ENCODE measurements around the gene CLIC1. TPM values are rescaled to one million over a fixed set of nuclear protein-coding genes. Genes with fewer than 3 reads are reported as not detected.
A peak's percentile ranks its signal among the peaks of the same experiment; 100 is the strongest.

Gene CLIC1
- total and polyA plus RNA-seq, 2 experiments from 2014 or later = 463 to 599 TPM

- no peaks in the 10 kb centered on the region for H3K27me3 ChIP-seq
- H2AFZ ChIP-seq = no peak overlapping the region
- TF ChIP-seq CTCF (IDR thresholded peaks at IDR 0.05; ENCODE audit: poor library complexity) (no peak), EZH2 (IDR thresholded peaks at IDR 0.05; ENCODE audit: borderline replicate concordance) (no peak), EZH2phosphoT487 (IDR thresholded peaks at IDR 0.05; ENCODE audit: low read depth, severe bottlenecking, unreplicated experiment) (no peak)
- H3K27ac ChIP-seq = peak overlapping the region; percentile 93
- 93% methylated on average over 5 of the region's 5 CpGs for WGBS (ENCODE audit: low lambda C conversion rate, missing lambda C conversion rate)
- H3K4me3 ChIP-seq = no peak overlapping the region
- no peaks in the 10 kb centered on the region for H3K36me3 ChIP-seq (replicated peaks; ENCODE audit: insufficient read depth, low read depth)
- H3K4me2 ChIP-seq = peak overlapping the region; percentile 62
- H3K9me2 ChIP-seq (replicated peaks; ENCODE audit: insufficient read depth) = no peaks in the 10 kb centered on the region
- no peak for DNase-seq (ENCODE audit: low spot score)
- no peaks in the 10 kb centered on the region for H3K9me3 ChIP-seq (ENCODE audit: low read depth)
- no peaks in the 10 kb centered on the region for H4K20me1 ChIP-seq (ENCODE audit: insufficient read depth, poor library complexity, severe bottlenecking)
- peaks cover 27% of the 10 kb centered on the region for H3K4me1 ChIP-seq (ENCODE audit: insufficient read depth)
- no peaks in the 10 kb centered on the region for H3K79me2 ChIP-seq
Observed at GRCh38 chr6:31777667-31778050, 41.3 kb upstream of the CLIC1 start.

- Histone ChIP-seq H3K79me2 (no peaks in the 10 kb centered on the region), H3K27me3 (no peaks in the 10 kb centered on the region), H3K4me1 (ENCODE audit: insufficient read depth) (peaks cover 27% of the 10 kb centered on the region), H3K4me2 (peak within 1 kb of the TSS; percentile 62), H3K27ac (peak within 1 kb of the TSS; percentile 93), H2AFZ (no peak within 1 kb of the TSS), H3K4me3 (no peak within 1 kb of the TSS), H3K36me3 (replicated peaks; ENCODE audit: insufficient read depth, low read depth) (no peaks in the 10 kb centered on the region), H3K9me3 (ENCODE audit: low read depth) (no peaks in the 10 kb centered on the region), H3K9me2 (replicated peaks; ENCODE audit: insufficient read depth) (no peaks in the 10 kb centered on the region), H4K20me1 (ENCODE audit: insufficient read depth, poor library complexity, severe bottlenecking) (no peaks in the 10 kb centered on the region)
- TF ChIP-seq EZH2phosphoT487 (IDR thresholded peaks at IDR 0.05; ENCODE audit: low read depth, severe bottlenecking, unreplicated experiment) (no peak), EZH2 (IDR thresholded peaks at IDR 0.05; ENCODE audit: borderline replicate concordance) (no peak), CTCF (IDR thresholded peaks at IDR 0.05; ENCODE audit: poor library complexity) (no peak)
- WGBS (ENCODE audit: low lambda C conversion rate, missing lambda C conversion rate) = 18% methylated on average over 11 of the region's 15 CpGs
- peak; percentile 94 for DNase-seq (ENCODE audit: low spot score)
Observed at GRCh38 chr6:31776989-31777666, 40.8 kb upstream of the CLIC1 start, which contains the start of gene VWA7. TSS of gene VWA7 (minus strand) at chr6:31777328. CDS start at chr6:31776779, 549 bp downstream.

GRCh38 chr6:31776485-31776988 lies 40.2 kb upstream of the CLIC1 start:
- no peaks in the 10 kb centered on the region for H3K27me3 ChIP-seq
- H3K27ac ChIP-seq = peak overlapping the region; percentile 93
- H4K20me1 ChIP-seq (ENCODE audit: insufficient read depth, poor library complexity, severe bottlenecking) = no peaks in the 10 kb centered on the region
- H2AFZ ChIP-seq = no peak overlapping the region
- no peaks in the 10 kb centered on the region for H3K9me2 ChIP-seq (replicated peaks; ENCODE audit: insufficient read depth)
- H3K79me2 ChIP-seq = no peaks in the 10 kb centered on the region
- no peaks in the 10 kb centered on the region for H3K36me3 ChIP-seq (replicated peaks; ENCODE audit: insufficient read depth, low read depth)
- no peaks in the 10 kb centered on the region for H3K9me3 ChIP-seq (ENCODE audit: low read depth)
- DNase-seq (ENCODE audit: low spot score) = no peak
- H3K4me2 ChIP-seq = peak overlapping the region; percentile 62
- H3K4me3 ChIP-seq = no peak overlapping the region
- TF ChIP-seq EZH2 (IDR thresholded peaks at IDR 0.05; ENCODE audit: borderline replicate concordance) (no peak), EZH2phosphoT487 (IDR thresholded peaks at IDR 0.05; ENCODE audit: low read depth, severe bottlenecking, unreplicated experiment) (no peak), CTCF (IDR thresholded peaks at IDR 0.05; ENCODE audit: poor library complexity) (no peak)
- WGBS (ENCODE audit: low lambda C conversion rate, missing lambda C conversion rate) = 60% methylated on average over 11 of the region's 14 CpGs
- peaks cover 27% of the 10 kb centered on the region for H3K4me1 ChIP-seq (ENCODE audit: insufficient read depth)
